HTR-8/SVneo (cell line): ENCODE measurements around the gene NEMP1.
A peak's percentile ranks its signal among the peaks of the same experiment; 100 is the strongest.

ENCODE experiments used
- DNase-seq: peaks from one replicate; pipeline ENCODE4 v3.0.0; 2011; ENCODE audit warnings: low spot score, mixed read lengths; ENCODE audit not compliant: insufficient read length
- FAIRE-seq: peaks from 2 replicates; lab custom pipeline; 2011; peaks lifted over from hg19 to GRCh38; lab: Jason Lieb, UNC

NEMP1 gene

GRCh38 chr12:57107456-57108155 lies 29.0 kb upstream of the NEMP1 start:
- DNase-seq (no peak), FAIRE-seq (no peak)

- DNase-seq (no peak), FAIRE-seq (no peak)
Observed at GRCh38 chr12:57106021-57106708, 27.6 kb upstream of the NEMP1 start.

- FAIRE-seq (no peak), DNase-seq (no peak)
Observed at GRCh38 chr12:57105011-57105753, 26.6 kb upstream of the NEMP1 start.

- no peak for DNase-seq
- FAIRE-seq: no peak
Observed at GRCh38 chr12:57104292-57104910, 25.8 kb upstream of the NEMP1 start.

GRCh38 chr12:57103856-57104255 lies 25.3 kb upstream of the NEMP1 start:
- FAIRE-seq (no peak), DNase-seq (no peak)

- FAIRE-seq (no peak), DNase-seq (no peak)
Observed at GRCh38 chr12:57101892-57102695, 23.5 kb upstream of the NEMP1 start.

GRCh38 chr12:57099766-57100165 lies 21.2 kb upstream of the NEMP1 start:
- FAIRE-seq (no peak), DNase-seq (no peak)

GRCh38 chr12:57099047-57099714 lies 20.6 kb upstream of the NEMP1 start:
- DNase-seq: no peak
- FAIRE-seq: no peak

- FAIRE-seq (no peak), DNase-seq (no peak)
Observed at GRCh38 chr12:57098546-57098945, 20.0 kb upstream of the NEMP1 start.

GRCh38 chr12:57097554-57097835 lies 18.9 kb upstream of the NEMP1 start:
- FAIRE-seq (no peak), DNase-seq (no peak)

GRCh38 chr12:57096748-57097553 lies 18.4 kb upstream of the NEMP1 start:
- FAIRE-seq: no peak
- no peak for DNase-seq

- FAIRE-seq (peak; percentile 4), DNase-seq (no peak)
Observed at GRCh38 chr12:57096099-57096572, 17.5 kb upstream of the NEMP1 start.

- DNase-seq (no peak), FAIRE-seq (no peak)
Observed at GRCh38 chr12:57095440-57095839, 16.8 kb upstream of the NEMP1 start.

GRCh38 chr12:57094208-57095160 lies 15.9 kb upstream of the NEMP1 start:
- no peak for DNase-seq
- no peak for FAIRE-seq

- FAIRE-seq (peak; percentile 68), DNase-seq (no peak)
Observed at GRCh38 chr12:57093415-57094207, 15.0 kb upstream of the NEMP1 start.

- FAIRE-seq (no peak), DNase-seq (no peak)
Observed at GRCh38 chr12:57092876-57093414, 14.4 kb upstream of the NEMP1 start.

- DNase-seq (no peak), FAIRE-seq (no peak)
Observed at GRCh38 chr12:57092529-57092862, 13.9 kb upstream of the NEMP1 start.
